Measurements from ENCODE around the gene CGNL1.

Gene CGNL1

GRCh38 chr15:57387564-57388076 lies 11.3 kb downstream of the CGNL1 start (continued):
- no peak for TF ChIP-seq ZXDB (tag by site-specific recombination; IDR thresholded peaks at IDR 0.05)
- TF ChIP-seq ZNF785 (tag by site-specific recombination; IDR thresholded peaks at IDR 0.05) = no peak
- TF ChIP-seq AEBP2 (tag by site-specific recombination; IDR thresholded peaks at IDR 0.05; ENCODE audit: borderline replicate concordance) = no peak
- 0 out of 2 replicates have a peak, but pooled peaks have one; percentile 11 for TF ChIP-seq ZBTB44 (tag by site-specific recombination; IDR thresholded peaks at IDR 0.05)
- TF ChIP-seq ZNF626 (tag by site-specific recombination; IDR thresholded peaks at IDR 0.05) = no peak
- peak; percentile 72 for TF ChIP-seq ZNF843 (tag by site-specific recombination; IDR thresholded peaks at IDR 0.05)
- no peak for TF ChIP-seq ZNF19 (tag by site-specific recombination; IDR thresholded peaks at IDR 0.05; ENCODE audit: low read depth)
- no peak for TF ChIP-seq ZBTB20 (tag by site-specific recombination; IDR thresholded peaks at IDR 0.05)
- TF ChIP-seq GLIS1 (tag by site-specific recombination; IDR thresholded peaks at IDR 0.05) = peak; percentile 38
- TF ChIP-seq OSR2 (tag by site-specific recombination; IDR thresholded peaks at IDR 0.05) = peak; percentile 65
- TF ChIP-seq ZNF138 (tag by site-specific recombination; IDR thresholded peaks at IDR 0.05; ENCODE audit: borderline replicate concordance) = no peak
- no peak for TF ChIP-seq ZBTB48 (tag by site-specific recombination; IDR thresholded peaks at IDR 0.05)

- CTCF ChIA-PET = no interaction called here
- no peak overlapping the region for H3K27ac ChIP-seq (ENCODE audit: extremely low read depth, low read depth, low read length)
- TF ChIP-seq ZNF26 (tag by site-specific recombination; IDR thresholded peaks at IDR 0.05) = no peak
- no peak for TF ChIP-seq ZNF596 (tag by site-specific recombination; IDR thresholded peaks at IDR 0.05)
- no peak for TF ChIP-seq PRDM4 (tag by site-specific recombination; IDR thresholded peaks at IDR 0.05)
- TF ChIP-seq ZNF24 (tag by site-specific recombination; IDR thresholded peaks at IDR 0.05) = no peak
- no peak for TF ChIP-seq YY2 (tag by site-specific recombination; IDR thresholded peaks at IDR 0.05)
- no peak for TF ChIP-seq ZNF645 (tag by site-specific recombination; IDR thresholded peaks at IDR 0.05)
- TF ChIP-seq ZBTB7A (tag by site-specific recombination; IDR thresholded peaks at IDR 0.05; ENCODE audit: low read depth) = no peak
- no peak for TF ChIP-seq KLF8 (tag by site-specific recombination; IDR thresholded peaks at IDR 0.05)
- no peak for TF ChIP-seq ZNF843 (tag by site-specific recombination; IDR thresholded peaks at IDR 0.05)
- POLR2A ChIA-PET = no interaction called here
- H3K9me3 ChIP-seq (ENCODE audit: control insufficient read depth, insufficient read depth, low read depth, low read length) = no peaks in the 10 kb centered on the region
- no peak overlapping the region for H3K4me3 ChIP-seq (ENCODE audit: low read depth, low read length)
- H3K36me3 ChIP-seq (ENCODE audit: control insufficient read depth in 2 of 2, insufficient read depth in 1 of 2, low read length in 2 of 2) = no peaks in the 10 kb centered on the region
- peaks cover 2% of the 10 kb centered on the region; the same call in 1 of the 2 replicates for H3K4me1 ChIP-seq (ENCODE audit: control insufficient read depth, insufficient read depth, low read length)
These were observed 12.2 kb downstream of the CGNL1 start for GRCh38 chr15:57388464-57388863.
